ENCODE data around the gene FAF1. TPM values are rescaled to one million over a fixed set of nuclear protein-coding genes. Genes with fewer than 3 reads are reported as not detected.

FAF1 gene
- total RNA-seq, 1 experiment from 2014 or later, result 99.1 TPM

DNA sequence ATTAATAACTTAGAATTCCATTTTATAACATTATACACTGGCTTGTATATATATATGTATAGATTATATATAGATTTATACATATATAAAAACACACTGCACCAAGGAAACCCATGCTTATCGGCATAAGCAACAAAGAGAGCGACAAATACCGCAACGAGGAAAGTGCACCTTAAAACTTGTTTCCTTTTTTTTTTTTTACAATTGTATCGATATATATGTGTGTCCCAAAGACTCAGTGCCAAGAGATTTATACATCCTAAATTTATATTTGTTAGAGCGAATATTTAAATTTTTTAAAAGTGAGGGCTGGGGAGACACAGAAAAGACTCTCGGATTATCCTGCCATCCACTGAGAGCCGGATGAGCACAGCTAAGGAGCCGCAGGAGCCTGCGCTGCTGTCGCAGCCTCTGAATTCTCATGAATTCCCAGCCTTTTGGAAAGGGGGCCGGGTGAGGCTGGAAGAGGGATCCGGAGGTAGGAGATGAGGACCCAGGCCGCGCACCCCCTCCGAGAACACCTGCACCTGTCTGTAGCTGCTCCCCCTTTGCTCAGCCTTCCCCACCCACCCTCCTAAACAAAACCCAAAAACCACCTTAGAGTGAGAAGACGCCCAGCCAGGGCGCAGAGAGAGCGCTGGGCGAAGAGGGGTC, 542.0 kb downstream of the FAF1 start:
- no peak for DNase-seq (ENCODE audit: low spot score)

GRCh38 chr1:50417507-50417906, 542.6 kb downstream of the FAF1 start:
- DNase-seq (ENCODE audit: low spot score), result no peak

DNA sequence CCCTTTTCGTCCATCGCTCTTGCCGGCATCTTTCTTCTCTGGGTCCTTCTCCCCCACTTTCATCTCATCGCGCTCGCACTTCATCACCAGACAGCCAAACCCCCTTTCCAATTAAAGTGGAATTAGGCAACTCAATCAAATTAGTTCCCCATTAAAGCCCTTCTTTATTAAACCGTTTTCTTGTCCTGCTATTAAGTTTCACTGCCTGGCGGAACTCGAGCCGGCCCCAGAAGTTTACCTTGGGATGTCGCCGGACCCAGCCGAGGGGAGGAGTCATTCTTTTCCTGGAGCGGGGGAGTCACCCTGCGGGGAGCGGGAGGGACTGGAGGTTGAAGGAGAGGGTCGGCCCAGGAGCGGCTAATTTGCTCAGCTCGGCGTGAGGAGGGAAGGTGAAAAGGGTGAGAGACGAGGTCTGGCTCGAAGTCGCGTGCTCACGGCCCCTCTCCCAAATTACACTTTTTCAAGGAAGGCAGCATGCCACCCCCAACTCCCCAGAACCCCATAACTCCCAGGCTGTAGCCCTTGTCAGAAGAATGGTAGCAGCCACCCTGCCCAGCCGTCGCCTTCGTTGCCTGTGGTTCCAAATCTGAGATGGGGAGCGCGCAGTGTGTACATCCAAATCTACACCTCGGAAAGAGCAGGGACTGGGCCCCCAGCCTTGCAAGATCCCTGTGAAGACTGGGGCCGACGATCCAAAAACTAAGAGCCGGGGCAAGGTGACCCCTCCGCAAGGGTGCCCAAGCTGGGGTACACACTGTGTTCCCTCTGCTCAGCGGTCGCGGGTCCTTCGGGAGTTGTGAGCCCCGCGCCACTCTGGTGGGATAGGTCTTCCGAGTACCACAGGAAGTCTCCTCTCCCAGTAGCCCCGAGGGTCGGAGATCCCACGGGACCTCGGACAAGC, 543.3 kb downstream of the FAF1 start:
- no peak for DNase-seq (ENCODE audit: low spot score)

- DNase-seq (ENCODE audit: low spot score), result no peak
Measured at GRCh38 chr1:50416150-50416527, 543.9 kb downstream of the FAF1 start.

DNA sequence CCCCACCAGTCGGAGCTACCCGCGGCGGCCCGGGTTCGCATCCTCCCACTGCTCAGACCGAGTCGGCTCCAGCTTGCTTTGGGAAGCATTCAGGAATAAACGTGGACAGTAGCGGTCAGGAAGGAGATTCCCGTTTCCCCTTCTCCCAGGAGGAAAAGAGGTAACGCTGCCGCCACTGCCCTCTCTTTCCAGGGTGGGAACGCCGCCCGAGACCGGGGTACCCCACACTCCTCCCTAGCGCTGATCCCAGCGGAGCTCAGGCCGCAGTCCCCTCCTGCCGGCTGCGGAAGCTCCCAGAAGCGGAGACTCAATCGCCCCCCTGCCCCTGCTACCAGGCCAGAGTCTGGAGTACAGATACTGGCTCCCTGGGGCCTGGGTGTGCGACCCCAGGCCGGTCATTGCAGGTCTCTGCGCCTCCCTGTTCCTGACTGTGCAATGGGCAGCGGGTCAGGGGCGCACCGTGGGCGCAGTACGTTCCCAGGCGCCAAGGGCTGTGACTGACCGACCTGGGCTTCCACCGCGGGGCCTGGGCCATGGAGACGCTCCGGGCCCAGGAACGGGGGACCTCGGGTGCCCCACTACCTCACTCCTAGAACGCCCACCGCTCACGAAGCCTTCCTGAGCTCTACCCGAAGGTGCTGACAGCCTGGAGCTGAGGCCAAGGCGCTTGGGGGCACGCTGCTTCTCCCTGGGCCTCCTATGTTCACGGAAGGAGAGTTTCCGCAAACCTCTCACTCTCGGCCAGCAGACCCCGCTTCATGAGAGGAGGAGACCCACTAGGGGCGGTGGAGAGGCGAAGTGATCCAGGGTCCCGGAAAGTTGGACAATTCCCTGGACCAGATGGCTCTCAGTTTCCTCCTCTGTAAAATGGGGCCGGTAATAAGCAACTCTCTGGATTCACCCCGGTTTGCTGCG, 544.6 kb downstream of the FAF1 start:
- DNase-seq (ENCODE audit: low spot score), result no peak

- DNase-seq (ENCODE audit: low spot score), result no peak
Measured at GRCh38 chr1:50414853-50415234, 545.2 kb downstream of the FAF1 start.

GRCh38 chr1:50412813-50413476, 547.1 kb downstream of the FAF1 start:
- DNase-seq (ENCODE audit: low spot score), result no peak

DNA sequence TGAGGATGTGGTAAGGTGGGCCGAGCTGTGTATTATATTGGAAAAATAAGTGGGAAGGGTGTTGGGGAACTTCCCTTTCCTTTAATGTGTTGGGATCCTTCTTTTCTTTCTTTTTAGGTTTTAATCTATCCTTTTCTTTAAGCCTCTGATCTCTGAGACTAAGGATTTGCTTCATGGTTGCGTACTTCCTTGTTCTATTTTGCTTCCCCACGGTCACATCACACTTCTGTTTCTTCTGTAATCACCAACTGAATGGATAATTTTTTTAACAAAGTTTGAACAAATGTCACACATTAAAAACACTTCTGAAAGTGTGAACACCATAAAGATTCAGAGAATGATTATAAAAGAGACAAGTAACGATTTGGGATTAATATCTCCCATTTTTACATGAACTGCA, 554.3 kb downstream of the FAF1 start:
- no peak for DNase-seq (ENCODE audit: low spot score)

DNA sequence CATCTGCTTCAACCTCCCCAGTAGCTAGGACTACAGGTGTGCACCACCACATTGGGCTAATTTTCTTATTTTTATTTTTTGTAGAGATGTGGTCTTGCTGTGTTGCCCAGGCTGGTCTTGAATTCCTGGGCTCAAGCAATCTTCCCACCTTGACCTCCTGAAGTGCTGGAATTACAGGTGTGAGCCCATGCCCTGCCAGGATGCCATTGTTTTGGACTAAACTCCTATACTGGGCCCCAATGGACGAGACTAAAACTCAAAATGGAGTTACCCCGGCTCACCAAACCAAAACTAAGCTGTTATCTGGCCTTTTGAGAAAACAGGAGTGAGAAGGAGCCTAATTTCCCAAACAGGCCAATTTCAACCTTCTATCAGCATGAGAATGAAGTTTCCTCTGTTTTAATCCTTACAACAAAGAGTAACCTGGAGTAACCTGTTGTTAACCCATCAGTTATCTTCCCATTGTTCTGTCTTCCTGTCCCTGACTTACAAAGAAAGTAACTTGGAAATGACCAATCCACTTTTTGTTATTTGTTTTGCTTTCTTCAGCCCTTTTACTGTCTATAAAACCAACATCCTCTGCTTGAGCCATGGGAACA, 566.4 kb downstream of the FAF1 start:
- DNase-seq (ENCODE audit: low spot score), result no peak

Other genes with a start within 250 kb of the FAF1 start
- 65.5 and 89.0 TPM in 2 replicates for gene CDKN2C, start 10.0 kb upstream of the FAF1 start, total RNA-seq (2014; rRNA removed; shearing (Covaris generic))
- not detected in 2 replicates for gene C1orf185, start 142.0 kb upstream of the FAF1 start, total RNA-seq (2014; rRNA removed; shearing (Covaris generic))